Trophoblast cell (in vitro differentiated cells and primary cell): ENCODE results near the gene MRTFA.

ENCODE experiments used
- DNase-seq, 2 donors: peaks; one replicate each; pipeline ENCODE4 v3.0.0-alpha.2; 2016
- H2AFZ ChIP-seq: 2 replicates; pipeline ENCODE4 v1.6.1; 2013; ENCODE audit warnings: low read length, moderate library complexity, mild to moderate bottlenecking; ENCODE audit not compliant: insufficient read depth, poor library complexity
- H2AK5ac ChIP-seq: 2 replicates; pipeline ENCODE4 v1.6.1; 2013; ENCODE audit warnings: mild to moderate bottlenecking, low read length
- H2BK120ac ChIP-seq: 2 replicates; pipeline ENCODE4 v1.6.1; 2013; ENCODE audit warnings: low read length, mild to moderate bottlenecking, moderate library complexity; ENCODE audit not compliant: insufficient read depth, poor library complexity
- H2BK12ac ChIP-seq: 2 replicates; pipeline ENCODE4 v1.6.1; 2013; ENCODE audit warnings: mild to moderate bottlenecking, low read length, moderate library complexity
- H2BK5ac ChIP-seq: 2 replicates; pipeline ENCODE4 v1.6.1; 2013; ENCODE audit warnings: low read length, low read depth, moderate library complexity, mild to moderate bottlenecking; ENCODE audit not compliant: poor library complexity
- H3K14ac ChIP-seq: 2 replicates; pipeline ENCODE4 v1.6.1; 2013; ENCODE audit warnings: mild to moderate bottlenecking, low read length
- H3K18ac ChIP-seq: 2 replicates; pipeline ENCODE4 v1.6.1; 2013; ENCODE audit warnings: mild to moderate bottlenecking, low read length
- H3K23ac ChIP-seq: 2 replicates; pipeline ENCODE4 v1.6.1; 2013; ENCODE audit warnings: low read length
- H3K27ac ChIP-seq: 2 replicates; pipeline ENCODE4 v1.5.1; 2013; ENCODE audit warnings: low read depth, mild to moderate bottlenecking, inconsistent platforms, low read length, moderate library complexity
- H3K27me3 ChIP-seq: 2 replicates; pipeline ENCODE4 v1.6.1; 2013; ENCODE audit warnings: inconsistent platforms, mild to moderate bottlenecking, low read length, moderate library complexity; ENCODE audit not compliant: insufficient read depth
- H3K36me3 ChIP-seq, 2 experiments: 1 replicate in 1 of 2; 2 replicates in 1 of 2; pipeline ENCODE4 v1.6.1; 2013; ENCODE audit warnings: low read length in 2 of 2, mild to moderate bottlenecking in 2 of 2, moderate library complexity in 1 of 2; ENCODE audit not compliant: insufficient read depth in 2 of 2, control insufficient read depth in 1 of 2
- H3K4ac ChIP-seq: 2 replicates; pipeline ENCODE4 v1.6.1; 2013; ENCODE audit warnings: low read depth, mild to moderate bottlenecking, low read length, moderate library complexity
- H3K4me1 ChIP-seq, 2 experiments: 1 replicate in 1 of 2; 2 replicates in 1 of 2; pipeline ENCODE4 v1.6.1; 2013; ENCODE audit warnings: low read length in 2 of 2, mild to moderate bottlenecking in 2 of 2, moderate library complexity in 1 of 2; ENCODE audit not compliant: insufficient read depth in 2 of 2, control insufficient read depth in 1 of 2
- H3K4me2 ChIP-seq: 2 replicates; pipeline ENCODE4 v1.6.1; 2013; ENCODE audit warnings: inconsistent platforms, mild to moderate bottlenecking, low read length, moderate library complexity
- H3K4me3 ChIP-seq: 2 replicates; pipeline ENCODE4 v1.5.1; 2013; ENCODE audit warnings: mild to moderate bottlenecking, low read depth, low read length, inconsistent platforms
- H3K79me1 ChIP-seq: one replicate; pipeline ENCODE4 v1.6.1; 2013; ENCODE audit warnings: low read length
- H3K79me2 ChIP-seq: 2 replicates; pipeline ENCODE4 v1.6.1; 2013; ENCODE audit warnings: low read length, mild to moderate bottlenecking; ENCODE audit not compliant: control insufficient read depth, insufficient read depth, poor library complexity
- H3K9ac ChIP-seq: 2 replicates; pipeline ENCODE4 v1.6.1; 2013; ENCODE audit warnings: mild to moderate bottlenecking, low read length
- H3K9me3 ChIP-seq: 2 replicates; pipeline ENCODE4 v1.6.1; 2013; ENCODE audit warnings: low read depth, mild to moderate bottlenecking, control low read depth, inconsistent platforms, low read length; ENCODE audit not compliant: insufficient read depth
- H4K12ac ChIP-seq: 2 replicates; pipeline ENCODE4 v1.6.1; 2013; ENCODE audit warnings: low read depth, mild to moderate bottlenecking, low read length, moderate library complexity
- H4K8ac ChIP-seq: 2 replicates; pipeline ENCODE4 v1.6.1; 2013; ENCODE audit warnings: low read depth, mild to moderate bottlenecking, low read length, moderate library complexity
- H4K91ac ChIP-seq: one replicate; pipeline ENCODE4 v1.6.1; 2013; ENCODE audit warnings: low read depth, mild to moderate bottlenecking, low read length, moderate library complexity
- WGBS: extraction: QIAGEN DNeasy Blood & Tissue Kit; methylation state at CpG from one replicate; pipeline ENCODE4 v1.1.7; 2013; ENCODE audit warnings: missing lambda C conversion rate; ENCODE audit not compliant: insufficient read length, insufficient coverage; ENCODE audit errors: extremely low coverage; 5-methylcytosine and 5-hydroxymethylcytosine counted together

MRTFA gene

DNA sequence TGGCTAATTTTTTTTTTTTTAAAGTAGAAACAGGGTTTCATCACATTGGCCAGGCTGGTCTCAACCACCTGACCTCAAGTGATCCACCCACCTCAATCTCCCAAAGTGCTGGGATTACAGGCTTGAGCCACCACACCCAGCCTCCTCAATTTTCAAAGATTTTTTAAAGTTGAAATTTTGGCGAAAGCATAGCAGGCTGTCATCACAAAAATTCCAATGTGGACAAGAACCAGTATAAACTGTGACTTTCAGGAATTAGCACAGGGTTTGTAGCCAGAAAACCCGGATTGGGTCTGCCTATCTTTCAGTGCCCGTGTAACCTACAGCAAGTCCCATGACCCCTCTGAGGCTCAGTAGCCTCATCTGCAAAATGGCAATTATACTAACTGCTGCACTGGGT lies 185.9 kb downstream of the MRTFA start:
- Histone ChIP-seq H2BK5ac (no peak overlapping the region), H3K27ac (no peak overlapping the region), H3K27me3 (no peaks in the 10 kb centered on the region), H3K18ac (no peak overlapping the region), H3K4ac (no peak overlapping the region), H4K12ac (no peak overlapping the region), H3K4me3 (no peak overlapping the region), H2BK120ac (no peak overlapping the region), H4K8ac (no peak overlapping the region), H3K9ac (no peak overlapping the region), H3K14ac (no peak overlapping the region), H4K91ac (no peak overlapping the region), H2AK5ac (no peak overlapping the region), H3K36me3 (no peaks in the 10 kb centered on the region), H3K9me3 (no peaks in the 10 kb centered on the region), H3K4me1 (peaks cover 10 to 11% of the 10 kb centered on the region in 2 experiments), H3K79me1 (no peaks in the 10 kb centered on the region), H3K23ac (no peak overlapping the region), H2AFZ (no peak overlapping the region), H3K4me2 (no peak overlapping the region), H2BK12ac (no peak overlapping the region), H3K79me2 (no peaks in the 10 kb centered on the region)
- peak in 1 of 2 donors; percentile 48 for DNase-seq
- no CpG with 5 or more reads among the region's 3 CpGs for WGBS

DNA sequence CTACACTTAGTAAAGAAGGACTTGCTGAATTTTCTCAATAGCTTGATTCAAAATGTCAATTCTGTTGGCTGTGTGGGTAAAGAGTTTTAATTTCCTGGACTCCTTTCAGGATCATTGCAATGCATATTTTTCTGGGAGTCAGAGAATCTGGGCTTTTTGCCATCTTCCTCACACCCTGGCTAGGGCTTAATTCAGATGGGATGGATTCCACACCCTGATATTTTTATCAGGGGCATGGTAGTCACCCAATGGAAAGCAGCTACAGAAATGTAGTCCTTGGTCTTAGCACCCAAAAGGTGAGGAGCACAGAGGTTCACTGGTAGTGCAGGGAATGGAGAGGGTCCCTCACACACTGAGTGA lies 186.9 kb downstream of the MRTFA start:
- Histone ChIP-seq H3K9me3 (no peaks in the 10 kb centered on the region), H3K18ac (no peak overlapping the region), H3K27ac (no peak overlapping the region), H4K12ac (no peak overlapping the region), H3K4me3 (no peak overlapping the region), H3K9ac (no peak overlapping the region), H3K27me3 (no peaks in the 10 kb centered on the region), H2BK12ac (no peak overlapping the region), H3K4ac (peak overlapping the region; percentile 85), H3K14ac (no peak overlapping the region), H2AK5ac (no peak overlapping the region), H2BK5ac (no peak overlapping the region), H3K79me1 (no peaks in the 10 kb centered on the region), H3K4me2 (no peak overlapping the region), H3K36me3 (no peaks in the 10 kb centered on the region), H3K79me2 (no peaks in the 10 kb centered on the region), H4K8ac (no peak overlapping the region), H3K4me1 (peaks cover 10 to 11% of the 10 kb centered on the region in 2 experiments), H2BK120ac (no peak overlapping the region), H2AFZ (no peak overlapping the region), H3K23ac (no peak overlapping the region), H4K91ac (no peak overlapping the region)
- DNase-seq = no peak

DNA sequence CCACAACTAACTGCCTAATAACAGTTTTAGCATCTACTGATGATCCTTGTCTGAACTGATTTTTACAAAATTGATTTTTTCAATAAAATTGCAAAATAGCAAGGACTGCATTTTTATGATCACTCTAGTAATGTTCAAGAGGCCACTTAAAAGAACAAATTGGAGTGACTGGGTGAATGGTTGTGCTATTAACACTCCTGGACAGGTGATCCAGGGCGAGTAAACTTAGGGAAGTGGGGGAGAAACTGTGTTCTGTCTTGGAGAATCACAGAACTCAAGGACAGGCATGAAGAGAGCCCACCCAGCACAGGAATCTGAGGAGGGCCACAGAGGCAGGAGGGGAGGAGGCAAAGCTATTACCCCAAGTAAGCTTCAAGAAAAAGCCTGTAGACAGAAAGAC lies 190.3 kb downstream of the MRTFA start:
- H4K12ac ChIP-seq = no peak overlapping the region
- peaks cover 0 to 3% of the 10 kb centered on the region in 2 experiments for H3K4me1 ChIP-seq
- H2AK5ac ChIP-seq = no peak overlapping the region
- no peak for DNase-seq
- H3K4me2 ChIP-seq = no peak overlapping the region
- H3K79me1 ChIP-seq = no peaks in the 10 kb centered on the region
- no peak overlapping the region for H3K23ac ChIP-seq
- no peak overlapping the region for H2BK120ac ChIP-seq
- no peaks in the 10 kb centered on the region for H3K27me3 ChIP-seq
- H3K79me2 ChIP-seq = no peaks in the 10 kb centered on the region
- H3K27ac ChIP-seq = no peak overlapping the region
- no peak overlapping the region for H4K8ac ChIP-seq
- H3K14ac ChIP-seq = no peak overlapping the region
- H3K9ac ChIP-seq = no peak overlapping the region
- H3K4ac ChIP-seq = no peak overlapping the region
- H3K4me3 ChIP-seq = no peak overlapping the region
- H3K18ac ChIP-seq = no peak overlapping the region
- no peak overlapping the region for H2BK12ac ChIP-seq
- peaks cover 2 to 3% of the 10 kb centered on the region in 2 experiments for H3K36me3 ChIP-seq
- WGBS = no CpG with 5 or more reads among the region's 1 CpG
- no peak overlapping the region for H2AFZ ChIP-seq
- H2BK5ac ChIP-seq = no peak overlapping the region
- H3K9me3 ChIP-seq = no peaks in the 10 kb centered on the region
- no peak overlapping the region for H4K91ac ChIP-seq

DNA sequence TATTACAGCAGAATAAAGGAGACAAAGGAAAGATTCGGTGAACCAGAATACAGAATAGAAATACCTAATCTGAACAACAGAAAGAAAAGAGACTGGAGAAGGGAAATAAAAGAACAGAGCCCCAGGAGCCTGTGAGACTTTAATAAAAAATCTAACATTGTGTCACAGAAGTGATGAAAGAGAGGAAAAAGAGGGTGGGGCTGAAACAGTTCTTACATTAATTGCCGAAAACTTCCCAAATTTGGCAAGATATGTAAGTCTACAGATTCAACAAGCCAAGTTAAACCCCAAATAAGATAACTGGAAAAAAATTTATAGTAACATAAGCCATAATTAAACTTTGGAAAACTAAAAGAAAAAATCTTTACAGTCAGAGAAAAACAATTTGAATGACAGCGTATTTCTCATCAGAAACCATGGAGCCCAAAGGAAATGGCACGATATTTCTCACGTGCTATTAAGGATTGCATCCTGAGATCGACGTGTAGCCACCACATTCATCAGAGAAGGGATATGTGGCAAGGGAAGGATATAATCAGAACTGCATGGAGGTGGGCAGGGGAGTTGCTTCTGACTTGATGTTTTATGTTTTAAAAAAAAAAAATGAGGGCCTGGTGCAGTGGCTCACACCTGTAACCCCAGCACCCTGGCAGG lies 192.2 kb downstream of the MRTFA start:
- no peak overlapping the region for H4K91ac ChIP-seq
- H2BK120ac ChIP-seq = no peak overlapping the region
- H3K9ac ChIP-seq = no peak overlapping the region
- H3K36me3 ChIP-seq = peaks cover 3 to 6% of the 10 kb centered on the region in 2 experiments
- no peaks in the 10 kb centered on the region for H3K9me3 ChIP-seq
- H3K14ac ChIP-seq = no peak overlapping the region
- H3K4me1 ChIP-seq = peaks cover 0 to 2% of the 10 kb centered on the region in 2 experiments
- no peak overlapping the region for H3K4me3 ChIP-seq
- H3K23ac ChIP-seq = no peak overlapping the region
- no peaks in the 10 kb centered on the region for H3K27me3 ChIP-seq
- H3K18ac ChIP-seq = peak overlapping the region; percentile 66
- H2AK5ac ChIP-seq = no peak overlapping the region
- peaks cover 1% of the 10 kb centered on the region for H3K79me2 ChIP-seq
- no peak overlapping the region for H2AFZ ChIP-seq
- no peak overlapping the region for H3K4ac ChIP-seq
- H4K8ac ChIP-seq = no peak overlapping the region
- H3K27ac ChIP-seq = no peak overlapping the region
- no peak overlapping the region for H3K4me2 ChIP-seq
- no peak overlapping the region for H2BK5ac ChIP-seq
- no peak for DNase-seq
- WGBS = no CpG with 5 or more reads among the region's 7 CpGs
- H2BK12ac ChIP-seq = no peak overlapping the region
- no peaks in the 10 kb centered on the region for H3K79me1 ChIP-seq
- H4K12ac ChIP-seq = no peak overlapping the region
